D721Med (cell line): ENCODE measurements around the gene KCNJ2.

Experiments used
- DNase-seq: peaks from one replicate; pipeline ENCODE4 v3.0.0; 2011; ENCODE audit warnings: low spot score; ENCODE audit not compliant: insufficient read length
- FAIRE-seq: peaks from 2 replicates; lab custom pipeline; 2011; peaks lifted over from hg19 to GRCh38; lab: Jason Lieb, UNC
- TF ChIP-seq, protein P1 (sequence below): IDR thresholded peaks from 2 replicates; pipeline ENCODE4 v1.5.1; 2012; ENCODE audit warnings: mild to moderate bottlenecking, control low read depth; ENCODE audit not compliant: insufficient read depth; ENCODE audit errors: missing control alignments

KCNJ2 gene

DNA sequence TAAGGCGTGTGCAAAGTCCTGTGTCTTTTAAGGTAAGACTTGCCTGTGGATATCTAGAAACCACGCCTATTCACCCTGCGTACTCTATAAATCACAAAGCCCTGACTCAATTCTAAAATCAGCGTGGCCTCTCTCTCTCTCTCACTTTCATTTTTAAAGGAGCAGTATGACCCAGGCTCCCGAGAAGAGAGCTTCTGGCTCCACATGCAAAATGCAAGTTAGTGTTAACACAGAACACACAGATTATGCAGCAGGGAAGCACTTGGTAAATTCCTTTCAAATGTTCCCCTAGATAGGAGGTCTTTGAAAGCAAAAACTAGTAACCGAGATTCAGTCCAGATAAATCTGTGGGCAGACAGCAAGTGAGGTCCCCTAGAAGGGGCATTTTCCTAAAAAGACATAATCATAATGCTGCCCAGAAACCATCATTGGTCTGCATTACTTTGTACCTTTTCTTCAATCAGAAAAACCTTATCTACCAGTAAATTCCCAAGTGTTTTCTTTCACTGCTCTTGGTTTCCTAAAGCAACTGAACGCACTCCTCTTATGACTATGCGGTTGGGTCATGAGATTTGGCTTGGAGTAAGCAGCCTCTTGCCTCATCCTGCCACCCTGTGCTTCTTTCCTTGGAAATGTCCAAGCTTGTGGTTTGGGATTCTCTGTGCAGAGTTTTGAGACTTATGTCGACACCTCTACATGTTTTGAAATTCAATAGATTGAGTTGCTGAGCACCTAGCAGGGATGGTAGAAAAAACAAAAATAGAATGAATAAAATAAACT is 31.7 kb upstream of the KCNJ2 start:
- FAIRE-seq (no peak), DNase-seq (no peak)
- TF ChIP-seq, protein P1, sequence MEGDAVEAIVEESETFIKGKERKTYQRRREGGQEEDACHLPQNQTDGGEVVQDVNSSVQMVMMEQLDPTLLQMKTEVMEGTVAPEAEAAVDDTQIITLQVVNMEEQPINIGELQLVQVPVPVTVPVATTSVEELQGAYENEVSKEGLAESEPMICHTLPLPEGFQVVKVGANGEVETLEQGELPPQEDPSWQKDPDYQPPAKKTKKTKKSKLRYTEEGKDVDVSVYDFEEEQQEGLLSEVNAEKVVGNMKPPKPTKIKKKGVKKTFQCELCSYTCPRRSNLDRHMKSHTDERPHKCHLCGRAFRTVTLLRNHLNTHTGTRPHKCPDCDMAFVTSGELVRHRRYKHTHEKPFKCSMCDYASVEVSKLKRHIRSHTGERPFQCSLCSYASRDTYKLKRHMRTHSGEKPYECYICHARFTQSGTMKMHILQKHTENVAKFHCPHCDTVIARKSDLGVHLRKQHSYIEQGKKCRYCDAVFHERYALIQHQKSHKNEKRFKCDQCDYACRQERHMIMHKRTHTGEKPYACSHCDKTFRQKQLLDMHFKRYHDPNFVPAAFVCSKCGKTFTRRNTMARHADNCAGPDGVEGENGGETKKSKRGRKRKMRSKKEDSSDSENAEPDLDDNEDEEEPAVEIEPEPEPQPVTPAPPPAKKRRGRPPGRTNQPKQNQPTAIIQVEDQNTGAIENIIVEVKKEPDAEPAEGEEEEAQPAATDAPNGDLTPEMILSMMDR, result no peak

DNA sequence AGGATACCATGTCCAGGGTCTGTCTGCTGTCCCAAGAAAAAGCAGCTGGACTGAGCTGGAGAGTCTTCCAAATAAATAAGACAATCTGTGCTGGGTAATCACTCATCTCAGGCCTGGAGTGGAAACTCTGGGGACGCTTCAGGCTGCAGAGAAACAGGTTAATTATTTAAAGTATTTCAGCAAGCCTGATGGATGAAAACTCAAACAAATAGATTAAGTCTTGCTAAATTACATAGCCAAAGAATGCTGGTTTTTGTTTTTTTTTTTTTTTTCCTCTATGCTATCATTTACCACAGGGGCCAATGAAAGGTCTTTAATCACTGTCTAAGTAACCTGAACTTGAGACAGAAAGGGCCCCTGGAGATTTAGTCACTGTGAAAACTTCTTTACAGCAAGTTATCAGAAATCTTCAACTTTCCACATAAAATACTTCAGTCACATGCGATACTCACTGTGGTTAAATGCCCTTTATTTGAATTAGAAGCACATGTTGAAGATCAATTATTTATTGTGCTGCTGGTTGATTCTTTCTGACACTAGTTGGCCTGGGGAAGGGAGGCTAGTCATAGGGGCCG is 31.0 kb upstream of the KCNJ2 start:
- TF ChIP-seq, protein P1, result no peak
- FAIRE-seq (no peak), DNase-seq (no peak)

DNA sequence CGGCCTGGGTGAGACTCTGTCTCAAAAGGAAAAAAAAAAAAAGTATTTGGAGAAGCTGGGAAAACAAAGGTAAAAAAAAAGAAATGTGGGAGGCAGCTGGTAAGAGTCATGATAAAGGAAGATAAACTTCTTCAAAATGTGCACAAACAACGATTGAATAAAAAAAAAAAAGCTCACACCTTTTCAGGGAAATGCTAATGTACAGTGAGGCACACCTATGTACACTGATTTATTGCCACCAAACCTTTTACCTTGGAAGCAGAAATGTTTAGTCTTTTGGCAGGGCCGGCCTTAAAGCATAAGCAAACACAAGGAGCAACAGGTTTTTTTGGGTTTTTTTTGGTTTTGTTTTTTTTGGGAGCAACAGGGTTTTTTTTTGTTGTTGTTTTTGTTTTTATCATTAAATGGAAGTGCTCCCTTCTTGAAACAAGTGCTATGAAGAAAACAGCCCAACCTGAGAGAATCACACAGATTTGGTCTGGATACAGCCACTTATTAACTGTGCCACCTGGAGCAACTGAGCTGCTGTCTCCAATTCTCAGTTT is 29.8 kb upstream of the KCNJ2 start:
- FAIRE-seq (no peak), DNase-seq (no peak)
- TF ChIP-seq, protein P1, result no peak

DNA sequence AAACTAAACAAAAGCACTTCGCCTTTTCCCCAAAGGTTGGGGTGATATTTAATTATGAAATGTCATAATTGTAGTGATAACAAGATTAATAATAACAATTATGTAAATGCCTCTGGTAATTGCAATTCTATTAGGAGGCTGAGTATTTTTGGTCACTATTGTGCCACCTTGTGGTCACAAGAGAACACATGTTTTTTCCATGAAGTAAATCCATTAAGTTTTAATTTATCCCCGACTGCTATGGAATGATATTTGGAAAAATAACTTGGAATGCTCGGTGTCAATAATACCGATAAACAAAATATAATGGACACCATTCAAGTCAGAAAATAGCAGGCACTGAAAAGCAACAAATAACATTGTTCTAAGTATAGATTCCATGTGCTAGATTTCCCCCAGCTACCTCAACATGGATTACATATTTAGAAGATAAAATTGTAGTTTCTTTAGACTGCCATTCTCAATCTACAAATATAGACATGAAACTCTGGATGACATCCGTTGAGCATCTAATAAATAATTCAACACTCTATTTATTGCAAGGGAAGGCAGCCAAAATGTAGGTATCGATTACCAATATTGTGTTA is 25.0 kb upstream of the KCNJ2 start:
- TF ChIP-seq, protein P1, result peak; percentile 92
- peak; percentile 87 for FAIRE-seq
- no peak for DNase-seq

DNA sequence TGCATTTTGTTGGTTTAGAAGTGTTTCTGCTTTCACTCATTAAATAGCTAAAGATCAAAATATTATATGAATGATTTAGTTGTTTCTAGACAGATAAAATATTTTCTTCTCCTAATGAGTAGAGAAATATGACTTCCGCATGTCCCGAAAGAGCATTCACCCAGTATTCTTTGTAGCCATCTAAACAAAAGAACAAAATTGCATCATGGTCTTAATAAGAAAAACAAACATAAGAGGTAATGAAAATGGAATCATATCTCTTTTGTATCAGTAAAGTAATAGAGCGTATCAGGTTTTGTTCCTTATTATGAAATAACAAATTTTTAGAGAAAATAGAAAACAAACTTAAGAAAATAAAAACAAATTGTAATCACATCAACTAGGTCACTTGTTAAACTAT is 16.1 kb upstream of the KCNJ2 start:
- TF ChIP-seq, protein P1, result no peak
- DNase-seq (no peak), FAIRE-seq (no peak)

DNA sequence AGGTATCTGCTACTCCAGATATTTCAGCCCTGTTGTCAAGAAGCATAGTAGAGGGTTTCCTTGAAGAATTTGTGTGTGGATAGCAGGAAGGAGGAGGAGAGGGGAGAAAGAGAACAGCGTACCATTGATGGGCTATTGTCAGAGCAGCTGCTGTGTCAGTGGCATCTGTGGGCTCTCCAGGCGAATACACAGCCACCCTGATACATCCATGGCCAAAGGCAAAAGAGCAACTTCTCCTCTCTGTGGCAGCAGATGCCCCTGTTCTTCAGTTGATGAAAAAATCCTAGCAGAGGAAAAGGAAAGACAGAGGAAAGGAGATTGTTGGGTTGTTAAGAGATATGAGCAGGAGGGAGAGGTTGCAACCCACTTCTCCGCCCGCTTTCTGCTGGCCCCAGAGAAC is 12.2 kb upstream of the KCNJ2 start:
- TF ChIP-seq, protein P1, result no peak
- no peak for DNase-seq
- no peak for FAIRE-seq
